ENCODE data around the gene AADACL2.

The AADACL2 gene

DNA sequence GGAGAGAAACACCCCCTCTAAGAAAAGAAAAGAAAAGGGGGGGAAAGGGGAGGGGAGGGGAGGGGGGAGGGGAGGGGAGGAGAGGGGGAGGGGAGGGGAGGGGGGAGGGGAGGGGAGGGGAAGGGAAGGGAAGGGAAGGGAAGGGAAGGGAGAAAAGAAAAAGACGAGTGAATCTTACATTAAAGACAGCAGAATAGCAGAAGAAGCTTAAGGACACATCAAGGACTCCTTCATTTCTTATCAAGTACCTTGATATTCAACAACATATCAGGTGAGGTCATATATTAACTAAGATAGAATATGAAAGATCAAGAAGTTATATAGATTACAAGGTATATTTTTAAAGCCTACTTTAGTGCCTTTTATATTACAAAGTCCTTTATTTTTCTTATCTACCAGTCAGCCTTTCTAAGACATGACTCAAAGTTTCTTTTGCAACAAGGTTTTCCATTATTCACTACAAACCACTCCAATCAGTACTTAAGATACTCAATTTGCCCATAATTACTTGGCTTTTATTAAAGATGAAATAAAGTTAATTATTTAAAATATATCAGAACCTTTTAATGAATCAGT is 62.5 kb downstream of the AADACL2 start:
- no peak overlapping the region for H3K9ac ChIP-seq (ENCODE audit: insufficient read length)
- no peak overlapping the region for H3K4me3 ChIP-seq
- TF ChIP-seq FOXP2 (optimal IDR thresholded peaks at IDR 0.05; ENCODE audit: control extremely low read depth, extremely low read length, insufficient read depth) (no peak), POLR2AphosphoS5 (IDR thresholded peaks at IDR 0.05; ENCODE audit: borderline replicate concordance, low read depth, low read length) (no peak), EZH2 (IDR thresholded peaks at IDR 0.05) (no peak)
- no peak overlapping the region for H3K27ac ChIP-seq
- H3K9me3 ChIP-seq (ENCODE audit: low read depth, low read length), result 0 out of 2 replicates have a peak, but pooled peaks cover 7% of the 10 kb centered on the region
- no peaks in the 10 kb centered on the region for H3K36me3 ChIP-seq (ENCODE audit: insufficient read depth, low read length)
- no peak for DNase-seq (ENCODE audit: low read depth, low spot score)

DNA sequence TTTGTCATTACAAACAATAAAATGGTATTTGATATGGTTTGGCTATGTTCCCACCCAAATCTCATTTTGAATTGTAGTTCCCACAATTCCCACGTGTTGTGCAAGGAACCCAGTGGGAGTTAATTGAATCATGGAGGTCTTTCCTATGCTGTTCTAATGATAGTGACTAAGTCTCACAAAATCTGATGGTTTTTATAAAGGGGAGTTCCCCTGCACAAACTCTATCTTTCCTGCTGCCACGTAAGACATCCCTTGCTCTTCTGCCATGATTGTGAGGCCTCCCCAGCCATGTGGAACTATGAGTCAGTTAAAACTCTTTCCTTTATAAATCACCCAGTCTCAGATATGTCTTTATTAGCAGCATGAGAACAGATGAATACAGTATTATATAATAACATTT is 64.7 kb downstream of the AADACL2 start:
- no peak for DNase-seq (ENCODE audit: low read depth, low spot score)
- no peaks in the 10 kb centered on the region for H3K36me3 ChIP-seq (ENCODE audit: insufficient read depth, low read length)
- H3K9ac ChIP-seq (ENCODE audit: insufficient read length), result no peak overlapping the region
- H3K4me3 ChIP-seq, result no peak overlapping the region
- no peak overlapping the region for H3K27ac ChIP-seq
- TF ChIP-seq FOXP2 (optimal IDR thresholded peaks at IDR 0.05; ENCODE audit: control extremely low read depth, extremely low read length, insufficient read depth) (no peak), POLR2AphosphoS5 (IDR thresholded peaks at IDR 0.05; ENCODE audit: borderline replicate concordance, low read depth, low read length) (no peak), EZH2 (IDR thresholded peaks at IDR 0.05) (no peak)
- no peaks in the 10 kb centered on the region for H3K9me3 ChIP-seq (ENCODE audit: low read depth, low read length)

DNA sequence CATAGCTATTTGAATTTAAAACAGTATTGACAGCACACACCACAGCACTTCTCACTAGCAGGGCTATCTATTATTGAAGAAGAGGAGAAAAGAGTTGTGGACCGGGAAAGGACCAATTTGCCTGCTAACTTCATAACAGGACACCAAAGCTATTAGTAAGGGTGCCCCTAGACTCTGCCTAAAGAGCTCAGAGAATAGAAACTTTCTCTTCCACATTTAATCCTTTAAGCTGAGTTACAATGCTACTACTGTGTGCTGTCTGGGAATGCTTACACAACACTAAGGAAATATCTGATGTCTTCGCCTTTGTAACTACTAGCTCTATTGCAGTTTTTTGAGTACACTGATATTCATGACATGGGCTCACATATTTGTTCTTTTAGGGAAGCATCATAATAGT is 66.7 kb downstream of the AADACL2 start:
- H3K27ac ChIP-seq, result no peak overlapping the region
- no peaks in the 10 kb centered on the region for H3K9me3 ChIP-seq (ENCODE audit: low read depth, low read length)
- no peak for DNase-seq (ENCODE audit: low read depth, low spot score)
- no peak overlapping the region for H3K4me3 ChIP-seq
- TF ChIP-seq EZH2 (IDR thresholded peaks at IDR 0.05) (no peak), FOXP2 (optimal IDR thresholded peaks at IDR 0.05; ENCODE audit: control extremely low read depth, extremely low read length, insufficient read depth) (no peak), POLR2AphosphoS5 (IDR thresholded peaks at IDR 0.05; ENCODE audit: borderline replicate concordance, low read depth, low read length) (no peak)
- H3K9ac ChIP-seq (ENCODE audit: insufficient read length), result no peak overlapping the region
- H3K36me3 ChIP-seq (ENCODE audit: insufficient read depth, low read length), result no peaks in the 10 kb centered on the region

DNA sequence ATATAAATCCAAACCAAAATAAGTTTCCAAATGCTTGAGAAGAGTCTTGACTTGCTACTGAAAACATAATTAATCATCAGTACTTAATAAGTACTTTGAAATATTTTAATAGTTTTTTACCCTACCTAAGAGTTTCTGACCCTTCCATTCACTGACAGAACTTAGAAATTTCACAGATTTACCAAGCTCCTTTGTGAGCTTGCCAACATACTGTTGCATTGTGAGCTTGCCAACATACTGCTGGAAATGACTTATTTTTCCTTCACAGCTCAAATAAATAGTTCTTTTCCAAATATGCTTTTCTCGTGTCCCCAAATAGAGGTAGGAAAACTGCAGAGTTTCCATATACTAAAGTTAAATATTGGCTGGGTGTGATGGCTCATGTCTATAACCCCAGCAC is 70.5 kb downstream of the AADACL2 start:
- DNase-seq (ENCODE audit: low read depth, low spot score), result no peak
- H3K9ac ChIP-seq (ENCODE audit: insufficient read length), result no peak overlapping the region
- H3K27ac ChIP-seq, result no peak overlapping the region
- H3K9me3 ChIP-seq (ENCODE audit: low read depth, low read length), result no peaks in the 10 kb centered on the region; the same call in 1 of the 2 replicates
- H3K4me3 ChIP-seq, result no peak overlapping the region
- TF ChIP-seq POLR2AphosphoS5 (IDR thresholded peaks at IDR 0.05; ENCODE audit: borderline replicate concordance, low read depth, low read length) (no peak), FOXP2 (optimal IDR thresholded peaks at IDR 0.05; ENCODE audit: control extremely low read depth, extremely low read length, insufficient read depth) (no peak), EZH2 (IDR thresholded peaks at IDR 0.05) (no peak)
- H3K36me3 ChIP-seq (ENCODE audit: insufficient read depth, low read length), result no peaks in the 10 kb centered on the region

DNA sequence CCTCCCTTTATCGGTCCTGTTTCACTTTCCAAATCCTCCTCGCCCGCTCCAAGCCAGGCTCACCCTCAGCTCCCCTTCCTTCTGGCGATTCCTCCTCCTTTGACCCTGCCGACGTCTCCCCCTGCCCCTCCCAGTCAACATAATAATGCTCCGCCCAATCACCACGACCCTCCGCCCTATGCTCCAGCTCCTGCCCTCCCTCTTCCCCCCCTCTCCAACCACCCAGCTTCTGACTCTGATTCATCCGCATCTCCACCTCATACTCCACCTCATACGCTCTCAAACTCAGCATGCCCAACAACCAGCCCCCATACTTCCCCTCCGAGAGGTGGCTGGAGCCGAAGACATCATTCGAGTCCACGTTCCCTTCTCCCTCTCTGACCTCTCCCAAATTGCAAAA is 73.1 kb downstream of the AADACL2 start:
- Histone ChIP-seq H3K4me3 (no peak overlapping the region), H3K9ac (ENCODE audit: insufficient read length) (no peak overlapping the region), H3K36me3 (ENCODE audit: insufficient read depth, low read length) (no peaks in the 10 kb centered on the region), H3K27ac (no peak overlapping the region), H3K9me3 (ENCODE audit: low read depth, low read length) (no peaks in the 10 kb centered on the region; the same call in 1 of the 2 replicates)
- no peak for TF ChIP-seq FOXP2 (optimal IDR thresholded peaks at IDR 0.05; ENCODE audit: control extremely low read depth, extremely low read length, insufficient read depth)
- no peak for TF ChIP-seq EZH2 (IDR thresholded peaks at IDR 0.05)
- TF ChIP-seq POLR2AphosphoS5 (IDR thresholded peaks at IDR 0.05; ENCODE audit: borderline replicate concordance, low read depth, low read length), result no peak
- DNase-seq (ENCODE audit: low read depth, low spot score), result no peak
